Vagina (tissue), 2 donors: ENCODE measurements around the gene SUGCT. TPM values are rescaled to one million over a fixed set of nuclear protein-coding genes. Genes with fewer than 3 reads are reported as not detected.

Source experiments
- DNase-seq, 2 donors: peaks; one replicate each; pipeline ENCODE4 v3.0.0-alpha.2; 2017; ENCODE audit errors: extremely low spot score in 2 of 2
- H3K27ac ChIP-seq: fragments of 200-600 bp; sonication (generic); one replicate; pipeline ENCODE4 v1.5.1; 2019
- H3K27me3 ChIP-seq: fragments of 200-600 bp; sonication (generic); one replicate; pipeline ENCODE4 v1.5.1; 2019
- H3K36me3 ChIP-seq, 2 donors: fragments of 200-600 bp; sonication (generic); one replicate each; pipeline ENCODE4 v1.5.1; 2017 to 2019
- H3K4me1 ChIP-seq: fragments of 200-600 bp; sonication (generic); one replicate; pipeline ENCODE4 v1.5.1; 2019
- H3K4me3 ChIP-seq, 2 donors: fragments of 200-600 bp; sonication (generic); 1 replicate in 1 of 2; 2 replicates in 1 of 2; pipeline ENCODE4 v1.5.1; 2016 to 2019
- H3K9me3 ChIP-seq: fragments of 200-600 bp; sonication (generic); one replicate; pipeline ENCODE4 v1.5.1; 2019
- POLR2A ChIP-seq, 2 donors: fragments of 450-650 bp; IDR thresholded peaks; one replicate each; pipeline ENCODE4 v1.6.1; 2017; ENCODE audit warnings: antibody characterized with exemption in 2 of 2, mild to moderate bottlenecking in 2 of 2, moderate library complexity in 2 of 2
- POLR2AphosphoS5 ChIP-seq, 2 donors: sonication (generic); formaldehyde crosslinking; IDR thresholded peaks; one replicate each; pipeline ENCODE4 v1.9.0; 2017; ENCODE audit warnings: antibody characterized with exemption in 2 of 2, mild to moderate bottlenecking in 2 of 2, low read depth in 1 of 2; ENCODE audit not compliant: insufficient read depth in 1 of 2
- intact Hi-C: fragments of 100-400 bp; cut with DNase I; formaldehyde crosslinking; loops from one replicate; pipeline ENCODE4 v1.15.1; 2023
- total RNA-seq: library from RNA; depleted of rRNA; stranded (reverse); fragments of >200 nt; gene quantifications from one replicate; pipeline ENCODE4 v1.2.3, GENCODE V29; 2016
- TF ChIP-seq, protein P1 (sequence below), 3 experiments: fragments of 450-650 bp in 2 of 3; fragments of 200-600 bp in 1 of 3; sonication (generic) in 1 of 3; IDR thresholded peaks; one replicate each; pipeline ENCODE4 v1.5.1; 2017 to 2019; ENCODE audit warnings: antibody characterized with exemption in 3 of 3, mild to moderate bottlenecking in 2 of 3, moderate library complexity in 2 of 3

SUGCT gene
- total RNA-seq, 1 donor from 2014 or later: 2.2 TPM

GRCh38 chr7:40219917-40220316 is 85.1 kb downstream of the SUGCT start:
- Histone ChIP-seq H3K9me3 (no peaks in the 10 kb centered on the region), H3K27ac (no peak overlapping the region), H3K27me3 (no peaks in the 10 kb centered on the region), H3K4me1 (no peaks in the 10 kb centered on the region), H3K36me3 (no peaks in the 10 kb centered on the region), H3K4me3 (no peak overlapping the region)
- intact Hi-C loops: no loop called here
- DNase-seq: no peak
- TF ChIP-seq POLR2AphosphoS5 (IDR thresholded peaks at IDR 0.05; ENCODE audit: insufficient read depth in 1 of 2, low read depth in 1 of 2) (no peak), POLR2A (IDR thresholded peaks at IDR 0.05) (no peak)
- TF ChIP-seq, protein P1, sequence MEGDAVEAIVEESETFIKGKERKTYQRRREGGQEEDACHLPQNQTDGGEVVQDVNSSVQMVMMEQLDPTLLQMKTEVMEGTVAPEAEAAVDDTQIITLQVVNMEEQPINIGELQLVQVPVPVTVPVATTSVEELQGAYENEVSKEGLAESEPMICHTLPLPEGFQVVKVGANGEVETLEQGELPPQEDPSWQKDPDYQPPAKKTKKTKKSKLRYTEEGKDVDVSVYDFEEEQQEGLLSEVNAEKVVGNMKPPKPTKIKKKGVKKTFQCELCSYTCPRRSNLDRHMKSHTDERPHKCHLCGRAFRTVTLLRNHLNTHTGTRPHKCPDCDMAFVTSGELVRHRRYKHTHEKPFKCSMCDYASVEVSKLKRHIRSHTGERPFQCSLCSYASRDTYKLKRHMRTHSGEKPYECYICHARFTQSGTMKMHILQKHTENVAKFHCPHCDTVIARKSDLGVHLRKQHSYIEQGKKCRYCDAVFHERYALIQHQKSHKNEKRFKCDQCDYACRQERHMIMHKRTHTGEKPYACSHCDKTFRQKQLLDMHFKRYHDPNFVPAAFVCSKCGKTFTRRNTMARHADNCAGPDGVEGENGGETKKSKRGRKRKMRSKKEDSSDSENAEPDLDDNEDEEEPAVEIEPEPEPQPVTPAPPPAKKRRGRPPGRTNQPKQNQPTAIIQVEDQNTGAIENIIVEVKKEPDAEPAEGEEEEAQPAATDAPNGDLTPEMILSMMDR (IDR thresholded peaks at IDR 0.05): no peak

GRCh38 chr7:40220421-40220911 is 85.7 kb downstream of the SUGCT start:
- no peak for DNase-seq
- intact Hi-C loops: no loop called here
- Histone ChIP-seq H3K27me3 (no peaks in the 10 kb centered on the region), H3K4me1 (no peaks in the 10 kb centered on the region), H3K9me3 (no peaks in the 10 kb centered on the region), H3K36me3 (no peaks in the 10 kb centered on the region), H3K27ac (no peak overlapping the region), H3K4me3 (no peak overlapping the region)
- TF ChIP-seq, protein P1 (IDR thresholded peaks at IDR 0.05): no peak
- TF ChIP-seq POLR2A (IDR thresholded peaks at IDR 0.05) (no peak), POLR2AphosphoS5 (IDR thresholded peaks at IDR 0.05; ENCODE audit: insufficient read depth in 1 of 2, low read depth in 1 of 2) (no peak)

DNA sequence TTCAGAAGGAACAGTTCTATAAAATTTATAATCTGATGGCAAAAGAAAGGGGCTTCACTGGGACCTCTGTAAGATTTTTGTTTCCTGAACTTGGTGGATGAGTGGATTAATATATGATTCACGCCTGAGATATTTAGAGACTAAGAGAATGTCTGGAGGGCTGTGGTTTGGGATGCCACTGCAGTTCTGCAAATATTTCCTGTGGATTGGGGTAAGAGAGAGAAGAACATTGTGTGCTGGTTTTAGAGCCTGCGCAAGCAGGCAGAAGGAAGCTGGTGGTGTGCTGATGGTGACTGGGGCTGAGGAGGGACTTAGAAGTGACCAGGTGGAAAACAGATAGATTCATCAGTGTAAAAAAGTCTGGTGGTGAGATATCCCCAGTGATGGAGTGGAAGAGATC is 87.0 kb downstream of the SUGCT start:
- H3K27ac ChIP-seq: no peak overlapping the region
- DNase-seq: no peak
- H3K9me3 ChIP-seq: no peaks in the 10 kb centered on the region
- TF ChIP-seq POLR2A (IDR thresholded peaks at IDR 0.05) (no peak), POLR2AphosphoS5 (IDR thresholded peaks at IDR 0.05; ENCODE audit: insufficient read depth in 1 of 2, low read depth in 1 of 2) (no peak)
- TF ChIP-seq, protein P1 (IDR thresholded peaks at IDR 0.05): no peak
- no peaks in the 10 kb centered on the region for H3K4me1 ChIP-seq
- H3K4me3 ChIP-seq: no peak overlapping the region
- H3K36me3 ChIP-seq: no peaks in the 10 kb centered on the region
- no peaks in the 10 kb centered on the region for H3K27me3 ChIP-seq
- intact Hi-C loops: no loop called here

- Histone ChIP-seq H3K4me1 (no peaks in the 10 kb centered on the region), H3K27ac (no peak overlapping the region), H3K4me3 (no peak overlapping the region), H3K27me3 (no peaks in the 10 kb centered on the region), H3K36me3 (no peaks in the 10 kb centered on the region), H3K9me3 (no peaks in the 10 kb centered on the region)
- DNase-seq: no peak
- TF ChIP-seq, protein P1 (IDR thresholded peaks at IDR 0.05): no peak
- TF ChIP-seq POLR2A (IDR thresholded peaks at IDR 0.05) (no peak), POLR2AphosphoS5 (IDR thresholded peaks at IDR 0.05; ENCODE audit: insufficient read depth in 1 of 2, low read depth in 1 of 2) (no peak)
- intact Hi-C loops: no loop called here
These were observed 88.8 kb downstream of the SUGCT start for GRCh38 chr7:40223451-40224127.

- TF ChIP-seq, protein P1 (IDR thresholded peaks at IDR 0.05): no peak
- no peak for TF ChIP-seq POLR2A (IDR thresholded peaks at IDR 0.05)
- TF ChIP-seq POLR2AphosphoS5 (IDR thresholded peaks at IDR 0.05; ENCODE audit: insufficient read depth in 1 of 2, low read depth in 1 of 2): no peak
These were observed 95.3 kb downstream of the SUGCT start for GRCh38 chr7:40230101-40230500.

More at GRCh38 chr7:40230101-40230500, 95.3 kb downstream of the SUGCT start:
- Histone ChIP-seq H3K27me3 (no peaks in the 10 kb centered on the region), H3K9me3 (no peaks in the 10 kb centered on the region), H3K4me1 (no peaks in the 10 kb centered on the region), H3K36me3 (no peaks in the 10 kb centered on the region), H3K27ac (no peak overlapping the region), H3K4me3 (no peak overlapping the region)
- DNase-seq: no peak
- intact Hi-C loops: no loop called here
